ENCODE data around the gene RUNDC1.

RUNDC1 gene

DNA sequence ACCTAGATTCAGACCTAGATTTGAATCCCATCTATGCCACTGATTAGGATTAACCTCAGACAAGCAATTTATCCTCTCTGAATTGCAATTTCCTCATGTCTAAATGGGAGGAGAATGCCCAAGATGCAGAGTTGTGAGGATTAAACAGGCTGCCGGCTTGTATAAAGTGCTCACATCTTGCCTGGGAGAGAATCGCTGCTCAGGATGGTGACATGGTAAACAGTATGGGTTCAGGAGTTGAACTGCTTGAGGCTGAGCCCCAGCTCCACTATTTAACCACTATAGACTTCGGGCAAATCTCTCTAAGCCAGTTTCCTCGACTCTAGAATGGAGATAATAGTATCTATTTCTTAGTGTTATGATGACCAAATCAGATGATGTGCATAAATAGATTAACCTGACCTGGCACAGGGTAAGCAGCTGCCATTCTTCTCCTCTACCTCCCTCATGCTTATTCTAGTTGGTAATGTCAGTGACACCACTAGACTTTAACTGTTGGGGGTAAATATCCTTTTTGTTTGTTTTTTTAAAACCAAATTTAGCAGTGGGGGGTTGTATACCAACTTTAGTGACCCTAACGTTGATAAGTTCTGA lies 17.1 kb downstream of the RUNDC1 start:
- no peaks in the 10 kb centered on the region for H3K9me3 ChIP-seq (ENCODE audit: control insufficient read depth, insufficient read depth, low read depth, low read length)
- H3K4me1 ChIP-seq (ENCODE audit: control insufficient read depth, insufficient read depth, low read length) = peaks cover 12% of the 10 kb centered on the region
- TF ChIP-seq ZNF10 (tag by site-specific recombination; IDR thresholded peaks at IDR 0.05) (peak; percentile 87), ZBTB17 (tag by site-specific recombination; IDR thresholded peaks at IDR 0.05) (peak; percentile 85), ZNF596 (tag by site-specific recombination; IDR thresholded peaks at IDR 0.05) (no peak)
- CTCF ChIA-PET = interaction anchor here (0.5 to 2.5 kb wide), 32 partner anchors 9 to 573 kb away, joined by 3 to 18 read pairs (median 4); partner anchors contain the start of genes AARSD1, AOC2, ARL4D and IFI35
- POLR2A ChIA-PET = interaction anchor here (0.6 to 3.4 kb wide), 56 partner anchors 10 to 1186 kb away, joined by 3 to 36 read pairs (median 6); partner anchors contain the start of genes AARSD1, AOC2, AOC3 and ARL4D
- H3K4me3 ChIP-seq (ENCODE audit: low read depth, low read length) = peak overlapping the region; percentile 13
- peaks cover 43 to 55% of the 10 kb centered on the region in 2 experiments for H3K36me3 ChIP-seq (ENCODE audit: control insufficient read depth in 2 of 2, insufficient read depth in 1 of 2, low read length in 2 of 2)
- peak overlapping the region; percentile 51 for H3K27ac ChIP-seq (ENCODE audit: extremely low read depth, low read depth, low read length)

DNA sequence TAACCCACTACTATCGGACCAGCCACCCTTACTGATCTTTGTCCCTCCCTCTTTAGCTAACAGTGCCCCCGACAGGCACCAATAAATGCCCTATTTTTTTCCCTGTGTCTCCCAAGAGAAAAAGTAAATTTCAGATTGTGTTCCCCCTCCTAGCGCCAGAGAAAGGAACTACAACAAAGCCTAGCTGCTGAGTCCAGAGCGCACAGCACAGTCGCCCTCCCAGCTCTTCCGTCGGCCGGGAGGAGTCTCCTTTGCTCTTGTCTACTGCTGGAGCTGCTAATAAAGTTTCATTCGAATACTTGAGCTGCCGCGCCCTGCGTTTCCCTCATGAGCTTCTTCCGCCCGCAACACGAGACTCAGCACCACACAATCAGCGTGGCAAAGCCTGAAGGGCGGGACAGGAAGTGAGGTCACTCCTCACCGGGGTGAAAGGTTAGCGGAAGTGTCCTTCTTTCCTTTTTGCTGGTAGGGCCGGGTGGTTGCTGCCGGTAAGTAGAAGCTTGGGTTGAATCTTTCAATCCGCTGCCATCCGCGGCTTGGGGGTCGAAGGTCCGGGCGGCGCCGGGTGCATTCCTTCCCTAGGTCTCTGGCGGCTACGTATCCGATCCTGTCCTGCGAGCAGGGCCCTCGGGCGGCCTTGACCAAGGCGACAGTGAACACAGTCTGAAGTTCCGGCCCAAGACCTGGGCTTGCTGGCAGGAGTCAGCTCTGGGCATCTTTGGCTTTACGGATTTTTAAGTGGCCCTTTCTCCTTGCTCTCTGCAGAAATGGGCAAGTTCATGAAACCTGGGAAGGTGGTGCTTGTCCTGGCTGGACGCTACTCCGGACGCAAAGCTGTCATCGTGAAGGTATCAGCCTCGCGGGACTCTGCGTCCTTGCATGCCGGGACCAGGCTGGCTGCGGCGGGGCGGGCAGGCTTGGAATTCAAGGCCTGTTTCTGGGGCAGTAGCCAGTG lies 17.9 kb downstream of the RUNDC1 start, which contains the start of gene RPL27:
TSS of gene RPL27 (plus strand) at position 436 of the 955 bp plus-strand sequence. CDS start at position 768, 332 bp downstream.
- Histone ChIP-seq H3K36me3 (ENCODE audit: control insufficient read depth in 2 of 2, insufficient read depth in 1 of 2, low read length in 2 of 2) (peaks cover 43 to 55% of the 10 kb centered on the region in 2 experiments), H3K9me3 (ENCODE audit: control insufficient read depth, insufficient read depth, low read depth, low read length) (no peaks in the 10 kb centered on the region), H3K4me1 (ENCODE audit: control insufficient read depth, insufficient read depth, low read length) (peaks cover 12% of the 10 kb centered on the region), H3K27ac (ENCODE audit: extremely low read depth, low read depth, low read length) (peak within 1 kb of the TSS; percentile 99), H3K4me3 (ENCODE audit: low read depth, low read length) (peak within 1 kb of the TSS; percentile 64)
- ChIA-PET CTCF (interaction anchor here (0.5 to 2.5 kb wide), 33 partner anchors 8 to 486 kb away, joined by 3 to 18 read pairs (median 4); partner anchors contain the start of genes AARSD1, AOC2, ARL4D and DHX8), POLR2A (interaction anchor here (0.6 to 3.4 kb wide), 55 partner anchors 9 to 1187 kb away, joined by 3 to 36 read pairs (median 7); partner anchors contain the start of genes AARSD1, AOC2, AOC3 and ARL4D)
- TF ChIP-seq, protein P1, sequence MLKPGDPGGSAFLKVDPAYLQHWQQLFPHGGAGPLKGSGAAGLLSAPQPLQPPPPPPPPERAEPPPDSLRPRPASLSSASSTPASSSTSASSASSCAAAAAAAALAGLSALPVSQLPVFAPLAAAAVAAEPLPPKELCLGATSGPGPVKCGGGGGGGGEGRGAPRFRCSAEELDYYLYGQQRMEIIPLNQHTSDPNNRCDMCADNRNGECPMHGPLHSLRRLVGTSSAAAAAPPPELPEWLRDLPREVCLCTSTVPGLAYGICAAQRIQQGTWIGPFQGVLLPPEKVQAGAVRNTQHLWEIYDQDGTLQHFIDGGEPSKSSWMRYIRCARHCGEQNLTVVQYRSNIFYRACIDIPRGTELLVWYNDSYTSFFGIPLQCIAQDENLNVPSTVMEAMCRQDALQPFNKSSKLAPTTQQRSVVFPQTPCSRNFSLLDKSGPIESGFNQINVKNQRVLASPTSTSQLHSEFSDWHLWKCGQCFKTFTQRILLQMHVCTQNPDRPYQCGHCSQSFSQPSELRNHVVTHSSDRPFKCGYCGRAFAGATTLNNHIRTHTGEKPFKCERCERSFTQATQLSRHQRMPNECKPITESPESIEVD (tag by site-specific recombination; IDR thresholded peaks at IDR 0.05) = peak; percentile 87
- TF ChIP-seq ZNF354C (tag by site-specific recombination; IDR thresholded peaks at IDR 0.05; ENCODE audit: borderline replicate concordance, low read depth) (no peak), HOXC10 (CRISPR knock-in tag; IDR thresholded peaks at IDR 0.05) (peak; percentile 86; the same call in 1 of the 2 replicates), ZNF548 (tag by site-specific recombination; IDR thresholded peaks at IDR 0.05) (no peak), ZFP37 (tag by site-specific recombination; IDR thresholded peaks at IDR 0.05) (peak; percentile 94), ZNF138 (tag by site-specific recombination; IDR thresholded peaks at IDR 0.05; ENCODE audit: borderline replicate concordance) (no peak), ZNF184 (tag by site-specific recombination; IDR thresholded peaks at IDR 0.05) (peak; percentile 80), ZNF175 (tag by site-specific recombination; IDR thresholded peaks at IDR 0.05) (no peak), SP7 (tag by site-specific recombination; IDR thresholded peaks at IDR 0.05) (peak; percentile 98), GLI2 (tag by site-specific recombination; IDR thresholded peaks at IDR 0.05; ENCODE audit: borderline replicate concordance, low read depth) (no peak), KLF10 (tag by site-specific recombination; IDR thresholded peaks at IDR 0.05) (peak; percentile 95), ZNF174 (tag by site-specific recombination; IDR thresholded peaks at IDR 0.05) (no peak), KLF7 (tag by site-specific recombination; IDR thresholded peaks at IDR 0.05; ENCODE audit: borderline replicate concordance) (peak; percentile 100), ZSCAN23 (tag by site-specific recombination; IDR thresholded peaks at IDR 0.05) (peak; percentile 93), KLF16 (tag by site-specific recombination; IDR thresholded peaks at IDR 0.05) (peak; percentile 99), YY2 (tag by site-specific recombination; IDR thresholded peaks at IDR 0.05) (peak; percentile 62; the same call in 1 of the 2 replicates), ZNF549 (tag by site-specific recombination; IDR thresholded peaks at IDR 0.05) (no peak)
- TF ChIP-seq, protein P2, sequence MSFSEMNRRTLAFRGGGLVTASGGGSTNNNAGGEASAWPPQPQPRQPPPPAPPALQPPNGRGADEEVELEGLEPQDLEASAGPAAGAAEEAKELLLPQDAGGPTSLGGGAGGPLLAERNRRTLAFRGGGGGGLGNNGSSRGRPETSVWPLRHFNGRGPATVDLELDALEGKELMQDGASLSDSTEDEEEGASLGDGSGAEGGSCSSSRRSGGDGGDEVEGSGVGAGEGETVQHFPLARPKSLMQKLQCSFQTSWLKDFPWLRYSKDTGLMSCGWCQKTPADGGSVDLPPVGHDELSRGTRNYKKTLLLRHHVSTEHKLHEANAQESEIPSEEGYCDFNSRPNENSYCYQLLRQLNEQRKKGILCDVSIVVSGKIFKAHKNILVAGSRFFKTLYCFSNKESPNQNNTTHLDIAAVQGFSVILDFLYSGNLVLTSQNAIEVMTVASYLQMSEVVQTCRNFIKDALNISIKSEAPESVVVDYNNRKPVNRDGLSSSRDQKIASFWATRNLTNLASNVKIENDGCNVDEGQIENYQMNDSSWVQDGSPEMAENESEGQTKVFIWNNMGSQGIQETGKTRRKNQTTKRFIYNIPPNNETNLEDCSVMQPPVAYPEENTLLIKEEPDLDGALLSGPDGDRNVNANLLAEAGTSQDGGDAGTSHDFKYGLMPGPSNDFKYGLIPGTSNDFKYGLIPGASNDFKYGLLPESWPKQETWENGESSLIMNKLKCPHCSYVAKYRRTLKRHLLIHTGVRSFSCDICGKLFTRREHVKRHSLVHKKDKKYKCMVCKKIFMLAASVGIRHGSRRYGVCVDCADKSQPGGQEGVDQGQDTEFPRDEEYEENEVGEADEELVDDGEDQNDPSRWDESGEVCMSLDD (tag by site-specific recombination; IDR thresholded peaks at IDR 0.05) = no peak
- TF ChIP-seq, protein P3, sequence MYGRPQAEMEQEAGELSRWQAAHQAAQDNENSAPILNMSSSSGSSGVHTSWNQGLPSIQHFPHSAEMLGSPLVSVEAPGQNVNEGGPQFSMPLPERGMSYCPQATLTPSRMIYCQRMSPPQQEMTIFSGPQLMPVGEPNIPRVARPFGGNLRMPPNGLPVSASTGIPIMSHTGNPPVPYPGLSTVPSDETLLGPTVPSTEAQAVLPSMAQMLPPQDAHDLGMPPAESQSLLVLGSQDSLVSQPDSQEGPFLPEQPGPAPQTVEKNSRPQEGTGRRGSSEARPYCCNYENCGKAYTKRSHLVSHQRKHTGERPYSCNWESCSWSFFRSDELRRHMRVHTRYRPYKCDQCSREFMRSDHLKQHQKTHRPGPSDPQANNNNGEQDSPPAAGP (tag by site-specific recombination; IDR thresholded peaks at IDR 0.05) = peak; percentile 100
- TF ChIP-seq, protein P4, sequence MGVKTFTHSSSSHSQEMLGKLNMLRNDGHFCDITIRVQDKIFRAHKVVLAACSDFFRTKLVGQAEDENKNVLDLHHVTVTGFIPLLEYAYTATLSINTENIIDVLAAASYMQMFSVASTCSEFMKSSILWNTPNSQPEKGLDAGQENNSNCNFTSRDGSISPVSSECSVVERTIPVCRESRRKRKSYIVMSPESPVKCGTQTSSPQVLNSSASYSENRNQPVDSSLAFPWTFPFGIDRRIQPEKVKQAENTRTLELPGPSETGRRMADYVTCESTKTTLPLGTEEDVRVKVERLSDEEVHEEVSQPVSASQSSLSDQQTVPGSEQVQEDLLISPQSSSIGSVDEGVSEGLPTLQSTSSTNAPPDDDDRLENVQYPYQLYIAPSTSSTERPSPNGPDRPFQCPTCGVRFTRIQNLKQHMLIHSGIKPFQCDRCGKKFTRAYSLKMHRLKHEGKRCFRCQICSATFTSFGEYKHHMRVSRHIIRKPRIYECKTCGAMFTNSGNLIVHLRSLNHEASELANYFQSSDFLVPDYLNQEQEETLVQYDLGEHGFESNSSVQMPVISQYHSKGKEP (tag by site-specific recombination; IDR thresholded peaks at IDR 0.05) = peak; percentile 91

Data from HEK293 (cell line).